K562 (cell line): ENCODE measurements around the gene NXF1. TPM values are rescaled to one million over a fixed set of nuclear protein-coding genes. Genes with fewer than 3 reads are reported as not detected.
A peak's percentile ranks its signal among the peaks of the same experiment; 100 is the strongest.

Experiments
- E2F3 ChIP-seq: fragments of 250-450 bp; sonication (Bioruptor Pico); IDR thresholded peaks from 2 replicates; pipeline ENCODE4 v1.4.0; 2020; ENCODE audit warnings: mild to moderate bottlenecking
- E2F5 ChIP-seq: sonication (generic); formaldehyde crosslinking; IDR thresholded peaks from 2 replicates; pipeline ENCODE4 v1.8.0; 2022; ENCODE audit warnings: mild to moderate bottlenecking, missing genetic modification reagents
- HBP1 ChIP-seq: fragments of 450-650 bp; formaldehyde crosslinking; IDR thresholded peaks from 2 replicates; pipeline ENCODE4 v1.4.0; 2022; ENCODE audit warnings: missing genetic modification characterization
- HOMEZ ChIP-seq: fragments of 250-450 bp; sonication (Bioruptor Pico); IDR thresholded peaks from 2 replicates; pipeline ENCODE4 v1.4.0; 2020; ENCODE audit warnings: mild to moderate bottlenecking, moderate library complexity
- JUNB ChIP-seq: fragments of 450-650 bp; formaldehyde crosslinking; conservative IDR thresholded peaks from 2 replicates; pipeline ENCODE4 v1.4.0; 2020; ENCODE audit warnings: mild to moderate bottlenecking
- KDM4B ChIP-seq, 2 experiments: fragments of 450-650 bp in 1 of 2; sonication (generic) in 1 of 2; IDR thresholded peaks; 2 replicates each; pipeline ENCODE4 v1.6.1; 2016 to 2017; ENCODE audit warnings: borderline replicate concordance in 2 of 2, antibody characterized with exemption in 1 of 2, low read depth in 1 of 2, mild to moderate bottlenecking in 1 of 2
- MTA2 ChIP-seq: fragments of 450-650 bp; IDR thresholded peaks from 2 replicates; pipeline ENCODE4 v1.6.1; 2016; ENCODE audit warnings: low read depth
- POLR2AphosphoS5 ChIP-seq: IDR thresholded peaks from 2 replicates; pipeline ENCODE4 v1.6.1; 2011; ENCODE audit warnings: mild to moderate bottlenecking, low read depth, low read length, moderate library complexity; ENCODE audit not compliant: control insufficient read depth, insufficient read depth
- PTBP1 ChIP-seq: fragments of 200-400 bp; formaldehyde crosslinking; IDR thresholded peaks from 2 replicates; pipeline ENCODE4 v1.6.1; 2017; ENCODE audit warnings: low read depth, low read length
- RBFOX2 ChIP-seq: fragments of 200-400 bp; formaldehyde crosslinking; IDR thresholded peaks from 2 replicates; pipeline ENCODE4 v1.6.1; 2017; ENCODE audit warnings: low read depth, mild to moderate bottlenecking, low read length, moderate library complexity
- SMAD3 ChIP-seq: fragments of 450-650 bp; formaldehyde crosslinking; conservative IDR thresholded peaks from 2 replicates; pipeline ENCODE4 v1.4.0; 2020; ENCODE audit warnings: mild to moderate bottlenecking
- SMARCA4 ChIP-seq: fragments of 450-650 bp; IDR thresholded peaks from 2 replicates; pipeline ENCODE4 v1.6.1; 2016
- SMARCB1 ChIP-seq: IDR thresholded peaks from 2 replicates; pipeline ENCODE4 v1.6.1; 2011; ENCODE audit warnings: improper control_type of control experiment, low read depth; ENCODE audit not compliant: insufficient read length
- YY1 ChIP-seq, 3 experiments: IDR thresholded peaks; 2 replicates each; pipeline ENCODE4 v1.6.1; 2011; ENCODE audit warnings: low read length in 2 of 3, mild to moderate bottlenecking in 2 of 3, moderate library complexity in 2 of 3, borderline replicate concordance in 1 of 3, control low read depth in 1 of 3, low read depth in 1 of 3; ENCODE audit not compliant: insufficient read depth in 3 of 3, insufficient replicate concordance in 2 of 3, control insufficient read depth in 1 of 3, insufficient read length in 1 of 3; ENCODE audit errors: extremely low read depth in 1 of 3
- ZBTB43 ChIP-seq: sonication (generic); formaldehyde crosslinking; IDR thresholded peaks from 2 replicates; pipeline ENCODE4 v1.8.0; 2023; ENCODE audit warnings: mild to moderate bottlenecking, missing genetic modification reagents
- ZNF175 ChIP-seq: fragments of 200-800 bp; sonication (Bioruptor generic); IDR thresholded peaks from 2 replicates; pipeline ENCODE4 v1.6.1; 2016; ENCODE audit warnings: low read depth, mild to moderate bottlenecking, missing genetic modification characterization, missing compliant biosample characterization
- ZNF280B ChIP-seq: fragments of 250-450 bp; sonication (Bioruptor Pico); IDR thresholded peaks from 2 replicates; pipeline ENCODE4 v1.5.1; 2021; ENCODE audit warnings: mild to moderate bottlenecking
- ZNF282 ChIP-seq: sonication (generic); formaldehyde crosslinking; IDR thresholded peaks from 2 replicates; pipeline ENCODE4 v1.8.1; 2023; ENCODE audit warnings: missing genetic modification reagents
- ZNF76 ChIP-seq: fragments of 250-450 bp; sonication (Bioruptor Pico); IDR thresholded peaks from 2 replicates; pipeline ENCODE4 v1.4.0; 2020; ENCODE audit warnings: mild to moderate bottlenecking, moderate library complexity, borderline replicate concordance
- polyA plus RNA-seq, 8 experiments: library from polyadenylated mRNA; depleted of rRNA in 4 of 8; stranded (reverse) in 5 of 8; unstranded in 3 of 8; fragments of >200 nt; fragmentation: Nextera tagmentation in 2 of 8; fragmentation: Illumina TruSeq in 1 of 8; extraction: Ambion mirVana in 2 of 8; extraction: Trizol in 1 of 8; gene quantifications; 2 replicates each; pipeline versions ENCODE4 v1.2.1 to v1.2.3, GENCODE V29; 2011 to 2014; ENCODE audit warnings: inconsistent platforms in 1 of 8, missing spikeins in 1 of 8
- total RNA-seq, 7 experiments: library from RNA; depleted of rRNA in 6 of 7; stranded (reverse); fragments of >200 nt in 6 of 7; fragmentation: Illumina TruSeq in 2 of 7; extraction: Trizol in 2 of 7; gene quantifications; 2 replicates each; pipeline versions ENCODE4 v1.2.1 to v1.2.3, GENCODE V29; 2011 to 2021; ENCODE audit warnings: low replicate concordance in 1 of 7

The NXF1 gene
- total and polyA plus RNA-seq, 9 of the 15 experiments (the other 6 are each of a cell fraction or from before 2014, with no cell fraction given): 18.1 to 98.3 (median 35.8) TPM

GRCh38 chr11:62771144-62772021, 33.9 kb downstream of the NXF1 start, which contains the start of gene TAF6L (continued):
- peak; percentile 77; the same call in 1 of the 2 replicates for TF ChIP-seq ZBTB43 (CRISPR knock-in tag)
- peak in 1 of 2 experiments; percentile 84; a peak in 1 of 4 replicates for TF ChIP-seq KDM4B (IDR thresholded peaks at IDR 0.05; ENCODE audit: borderline replicate concordance in 2 of 2, low read depth in 1 of 2)
- TF ChIP-seq POLR2AphosphoS5: peak; percentile 52
- TF ChIP-seq YY1 (IDR thresholded peaks at IDR 0.05; ENCODE audit: borderline replicate concordance in 1 of 3, control insufficient read depth in 1 of 3, extremely low read depth in 1 of 3, insufficient read depth in 3 of 3, insufficient read length in 1 of 3, insufficient replicate concordance in 2 of 3, low read depth in 1 of 3, low read length in 2 of 3): no peak
- TF ChIP-seq E2F5 (CRISPR knock-in tag): no peak
- no peak for TF ChIP-seq MTA2
- TF ChIP-seq ZNF175: no peak
- TF ChIP-seq HBP1 (CRISPR knock-in tag): 0 out of 2 replicates have a peak, but pooled peaks have one; percentile 55
- TF ChIP-seq RBFOX2: peak; percentile 91
- TF ChIP-seq SMARCB1: no peak
- peak; percentile 32; the same call in 1 of the 2 replicates for TF ChIP-seq SMARCA4
- TF ChIP-seq E2F3: 0 out of 2 replicates have a peak, but pooled peaks have one; percentile 9
- TF ChIP-seq ZNF76 (CRISPR knock-in tag): no peak
- TF ChIP-seq ZNF280B (CRISPR knock-in tag): no peak
- TF ChIP-seq JUNB: no peak
- TF ChIP-seq SMAD3 (CRISPR knock-in tag): 0 out of 2 replicates have a peak, but pooled peaks have one; percentile 53
- TF ChIP-seq HOMEZ (CRISPR knock-in tag): no peak
- no peak for TF ChIP-seq ZNF282 (CRISPR knock-in tag)
- peak; percentile 91; the same call in 1 of the 2 replicates for TF ChIP-seq PTBP1
